OCI-LY1 (cell line): ENCODE results near the gene TNS1.

Source experiments
- H2AFZ ChIP-seq: fragments of 200-600 bp; sonication (generic), shearing (Covaris generic); 2 replicates; pipeline ENCODE4 v1.6.0; 2014; ENCODE audit warnings: antibody characterized with exemption, mild to moderate bottlenecking, low read length
- H3F3A ChIP-seq: fragments of 200-600 bp; sonication (generic), shearing (Covaris generic); 2 replicates; pipeline ENCODE4 v1.6.0; 2014; ENCODE audit warnings: mild to moderate bottlenecking, antibody characterized with exemption, low read length, moderate library complexity; ENCODE audit not compliant: insufficient read depth
- H3K27ac ChIP-seq: fragments of 200-600 bp; sonication (generic); 2 replicates; pipeline ENCODE4 v1.5.1; 2014; ENCODE audit warnings: low read length, mixed run types, mild to moderate bottlenecking, low read depth; ENCODE audit not compliant: poor library complexity, severe bottlenecking
- H3K27me3 ChIP-seq: fragments of 200-600 bp; sonication (generic); 2 replicates; pipeline ENCODE4 v1.6.0; 2014; ENCODE audit warnings: antibody characterized with exemption, mild to moderate bottlenecking, low read length, moderate library complexity; ENCODE audit not compliant: insufficient read depth
- H3K36me3 ChIP-seq: fragments of 200-600 bp; sonication (generic); 2 replicates; pipeline ENCODE4 v1.6.1; 2014; ENCODE audit warnings: mild to moderate bottlenecking, antibody characterized with exemption, low read length, moderate library complexity, mixed read lengths; ENCODE audit not compliant: insufficient read depth
- H3K4me1 ChIP-seq: fragments of 200-600 bp; sonication (generic); 2 replicates; pipeline ENCODE4 v1.5.1; 2014; ENCODE audit warnings: mild to moderate bottlenecking, low read length, moderate library complexity; ENCODE audit not compliant: insufficient read depth, severe bottlenecking
- H3K4me2 ChIP-seq: fragments of 200-600 bp; sonication (generic), shearing (Covaris generic); 2 replicates; pipeline ENCODE4 v1.6.1; 2014; ENCODE audit warnings: low read length
- H3K4me3 ChIP-seq: fragments of 200-600 bp; sonication (generic); 2 replicates; pipeline ENCODE4 v1.5.1; 2014; ENCODE audit warnings: low read length, low read depth, mild to moderate bottlenecking, mixed read lengths; ENCODE audit not compliant: poor library complexity, severe bottlenecking
- H3K79me2 ChIP-seq: fragments of 200-600 bp; shearing (Covaris generic); 2 replicates; pipeline ENCODE4 v1.6.1; 2016; ENCODE audit warnings: mixed run types, low read length, mixed read lengths; ENCODE audit not compliant: insufficient read depth
- H3K9ac ChIP-seq: fragments of 200-600 bp; sonication (generic), shearing (Covaris generic); 2 replicates; pipeline ENCODE4 v1.6.1; 2014; ENCODE audit warnings: mild to moderate bottlenecking, low read length, mixed read lengths
- H3K9me2 ChIP-seq: fragments of 200-600 bp; sonication (generic), shearing (Covaris generic); 2 replicates; pipeline ENCODE4 v1.6.1; 2014; ENCODE audit warnings: low read depth, mild to moderate bottlenecking, low read length, mixed read lengths
- H3K9me3 ChIP-seq: fragments of 200-600 bp; shearing (Covaris generic); 2 replicates; pipeline ENCODE4 v1.6.1; 2014; ENCODE audit warnings: low read length, mixed read lengths
- H4K20me1 ChIP-seq: fragments of 200-600 bp; sonication (generic), shearing (Covaris generic); 2 replicates; pipeline ENCODE4 v1.6.0; 2016; ENCODE audit warnings: mild to moderate bottlenecking, low read length; ENCODE audit not compliant: insufficient read depth
- CTCF ChIP-seq: fragments of 200-600 bp; sonication (generic), shearing (Covaris generic); IDR thresholded peaks from 2 replicates; pipeline ENCODE4 v1.5.1; 2017; ENCODE audit warnings: mild to moderate bottlenecking, antibody characterized with exemption, low read length, moderate library complexity, mixed read lengths
- EZH2 ChIP-seq: fragments of 200-600 bp; sonication (generic), shearing (Covaris generic); IDR thresholded peaks from 2 replicates; pipeline ENCODE4 v1.8.0; 2017; ENCODE audit warnings: borderline replicate concordance, mixed run types, mild to moderate bottlenecking, antibody characterized with exemption, low read length, moderate library complexity, mixed read lengths

Gene TNS1

GRCh38 chr2:217842017-217842416 is 160.8 kb downstream of the TNS1 start:
- Histone ChIP-seq H3K4me1 (no peaks in the 10 kb centered on the region), H3K36me3 (no peaks in the 10 kb centered on the region), H3K9me2 (no peaks in the 10 kb centered on the region), H3K4me2 (no peak overlapping the region), H2AFZ (no peak overlapping the region), H3K27ac (no peak overlapping the region), H3K9me3 (no peaks in the 10 kb centered on the region), H3F3A (no peaks in the 10 kb centered on the region), H3K4me3 (no peak overlapping the region), H4K20me1 (no peaks in the 10 kb centered on the region), H3K27me3 (no peaks in the 10 kb centered on the region), H3K9ac (no peak overlapping the region), H3K79me2 (no peaks in the 10 kb centered on the region)
- TF ChIP-seq CTCF, result no peak
- no peak for TF ChIP-seq EZH2

GRCh38 chr2:217840522-217840921 is 162.3 kb downstream of the TNS1 start:
- Histone ChIP-seq H3K79me2 (no peaks in the 10 kb centered on the region), H3K4me3 (no peak overlapping the region), H3K27ac (no peak overlapping the region), H3K9ac (no peak overlapping the region), H2AFZ (no peak overlapping the region), H3K4me1 (no peaks in the 10 kb centered on the region), H3F3A (no peaks in the 10 kb centered on the region), H4K20me1 (no peaks in the 10 kb centered on the region), H3K9me3 (no peaks in the 10 kb centered on the region), H3K4me2 (no peak overlapping the region), H3K9me2 (no peaks in the 10 kb centered on the region), H3K27me3 (no peaks in the 10 kb centered on the region), H3K36me3 (no peaks in the 10 kb centered on the region)
- TF ChIP-seq EZH2 (no peak), CTCF (no peak)

- Histone ChIP-seq H4K20me1 (no peaks in the 10 kb centered on the region), H3K4me1 (no peaks in the 10 kb centered on the region)
Observed at GRCh38 chr2:217839750-217840107, 163.1 kb downstream of the TNS1 start.

More at GRCh38 chr2:217839750-217840107, 163.1 kb downstream of the TNS1 start:
- TF ChIP-seq CTCF (no peak), EZH2 (no peak)
- Histone ChIP-seq H3K27me3 (no peaks in the 10 kb centered on the region), H3K9me2 (no peaks in the 10 kb centered on the region), H3F3A (no peaks in the 10 kb centered on the region), H3K79me2 (no peaks in the 10 kb centered on the region), H3K4me3 (no peak overlapping the region), H3K27ac (no peak overlapping the region), H2AFZ (no peak overlapping the region), H3K9ac (no peak overlapping the region), H3K4me2 (no peak overlapping the region), H3K36me3 (no peaks in the 10 kb centered on the region), H3K9me3 (no peaks in the 10 kb centered on the region)
